EH (cell line): Measurements from ENCODE around the gene JPH4.
"Not testable (repeated sequence)": the region's sequence is repeated elsewhere in the genome, so short reads cannot be mapped to it uniquely, and the experiment has no call there.

Experiments
- DNase-seq: peaks from one replicate; pipeline ENCODE4 v3.0.0-alpha.2; 2015; ENCODE audit warnings: low read depth

The JPH4 gene

DNA sequence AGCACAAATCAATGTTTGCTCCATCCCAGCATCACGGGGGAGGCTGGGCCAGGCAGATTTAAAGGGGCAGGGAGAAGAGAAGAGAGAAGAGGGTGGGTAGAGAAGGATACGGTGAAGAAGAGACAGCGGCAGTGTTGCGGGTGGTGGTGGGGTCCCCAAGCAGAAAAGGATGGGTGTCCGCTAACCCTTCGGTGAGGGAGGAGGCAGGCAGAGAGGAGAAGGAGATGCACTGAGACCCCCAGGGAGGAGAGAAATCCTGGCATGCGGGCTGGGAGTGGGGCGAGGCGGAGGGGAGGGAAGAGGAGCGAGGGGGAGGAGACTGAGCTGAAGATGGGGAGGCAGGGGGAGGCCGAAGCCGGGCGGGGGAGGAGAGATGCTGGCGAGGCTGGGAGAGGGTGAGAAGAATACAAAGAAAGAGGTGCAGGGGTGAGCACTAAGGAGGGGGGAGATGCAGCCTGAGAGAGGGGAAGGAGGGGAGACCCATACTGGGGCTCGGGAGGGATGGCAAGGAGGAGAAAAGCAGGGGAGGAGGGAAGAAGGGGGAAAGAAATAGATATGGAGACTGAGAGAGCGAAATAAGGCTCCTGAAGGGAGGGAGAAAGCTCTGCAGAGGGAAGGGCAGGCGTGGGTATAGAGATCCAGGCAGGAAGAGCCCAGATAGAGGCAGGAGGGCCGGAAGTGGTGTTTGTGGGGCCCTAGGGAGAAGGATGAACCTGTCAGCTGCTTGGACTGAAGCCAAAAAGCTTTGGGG is at the start of gene JPH4:
Gene JPH4 (minus strand): TSS at position 231 of the 751 bp plus-strand sequence. CDS start 1,337 bp downstream, outside the sequence.
- peak; percentile 25 for DNase-seq

DNA sequence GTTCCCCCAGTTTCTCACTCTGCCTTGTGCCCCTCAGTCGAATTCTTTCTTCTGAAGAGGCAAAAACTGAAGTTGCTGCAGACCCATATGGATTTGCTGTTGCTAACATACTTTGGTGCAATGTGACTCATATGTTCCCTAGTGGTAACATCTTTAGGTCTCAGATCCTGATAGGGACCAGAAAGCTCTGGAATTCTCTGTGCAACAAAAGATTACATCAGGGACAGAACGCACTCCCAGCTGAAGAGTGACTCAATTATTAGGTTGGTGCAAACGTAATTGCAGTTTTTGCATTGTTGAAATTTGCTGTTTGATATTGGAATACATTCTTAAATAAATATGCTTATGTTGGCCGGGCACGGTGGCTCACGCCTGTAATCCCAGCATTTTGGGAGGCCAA is 49.4 kb upstream of the JPH4 start:
- DNase-seq, result peak; percentile 26

DNA sequence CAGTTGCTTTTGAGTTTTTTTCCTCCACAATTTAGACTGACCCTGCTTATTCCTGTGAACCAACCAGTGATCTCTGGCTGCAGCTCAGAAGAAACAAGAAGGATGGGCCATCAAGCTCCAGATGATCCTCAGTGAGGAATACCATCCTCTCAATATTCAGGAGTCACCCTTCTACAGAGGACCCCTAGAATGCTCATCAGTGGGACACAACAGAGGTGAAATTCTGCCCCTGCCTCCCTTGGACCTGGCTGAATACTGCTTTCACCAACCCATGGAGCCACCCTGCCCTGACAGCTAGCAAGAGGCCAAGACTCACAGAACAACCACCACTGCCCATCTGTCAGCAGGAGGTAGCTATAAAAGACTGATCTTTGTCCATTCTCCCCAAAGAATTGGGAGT is 48.4 kb upstream of the JPH4 start:
- DNase-seq, result no peak

DNA sequence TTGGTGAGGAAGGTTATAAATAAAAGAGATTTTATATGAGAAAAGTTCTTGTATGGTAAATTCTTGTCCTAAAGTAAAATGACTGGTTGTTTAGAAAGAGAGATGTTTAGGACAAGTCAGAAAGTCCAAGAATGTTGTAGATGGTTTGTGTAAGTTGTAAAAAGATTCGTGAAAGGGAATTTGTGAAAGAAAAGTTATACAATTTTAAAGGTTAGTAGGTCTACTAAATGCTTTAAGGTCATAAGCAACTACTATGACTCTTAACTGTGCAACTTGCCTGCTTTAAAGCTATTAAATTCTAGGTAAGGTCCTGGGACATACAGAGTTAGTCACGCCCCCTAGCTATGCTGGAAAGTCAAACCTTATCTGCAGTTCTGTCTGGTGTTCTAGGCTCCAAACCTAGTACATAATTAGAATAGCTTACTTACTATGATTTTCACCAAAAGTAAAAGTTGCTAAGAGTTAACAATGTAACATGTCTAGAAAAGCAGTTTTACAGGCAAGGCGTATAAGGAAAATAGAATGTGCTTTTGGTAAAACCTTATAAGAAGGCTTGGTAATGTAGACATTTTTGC is 46.3 kb upstream of the JPH4 start:
- DNase-seq, result no peak

DNA sequence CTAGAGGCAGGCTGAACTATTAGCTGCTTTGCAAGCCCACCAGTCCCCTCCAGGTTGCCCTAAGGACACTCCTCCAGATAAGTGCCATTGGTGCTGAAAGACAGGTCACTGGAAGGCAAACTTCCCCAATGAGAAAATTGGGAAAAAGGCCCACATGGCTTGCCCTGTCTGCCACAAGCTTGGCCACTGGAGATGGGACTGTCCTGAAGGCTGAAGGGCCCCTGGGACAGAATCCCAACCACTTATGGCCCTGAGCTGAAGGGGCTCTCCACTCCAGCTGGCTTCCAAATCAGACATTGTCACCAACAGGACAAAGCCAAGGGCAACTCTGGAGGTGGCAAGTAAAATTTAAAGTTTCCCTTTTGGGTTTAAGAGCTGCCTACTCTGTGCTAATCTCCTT is 45.4 kb upstream of the JPH4 start:
- no peak for DNase-seq

DNA sequence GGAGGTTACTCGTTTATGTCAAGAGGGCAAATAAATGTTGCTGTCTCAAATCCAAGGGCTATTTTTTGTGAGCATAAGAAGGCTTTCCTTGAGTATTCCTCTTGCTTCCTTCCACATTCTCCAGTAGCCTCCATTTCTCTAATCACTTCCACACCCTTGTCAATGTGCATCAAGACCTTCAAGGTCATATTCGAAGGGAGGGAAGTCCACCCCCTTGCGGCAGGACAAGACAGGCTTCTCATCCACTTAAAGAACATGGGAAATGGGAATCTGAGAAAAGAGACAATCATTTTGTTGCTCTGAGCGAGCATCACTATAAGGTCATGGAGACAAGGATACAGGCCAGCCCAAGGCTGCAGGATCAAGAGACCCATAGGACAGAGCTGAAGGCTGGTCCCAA is 44.4 kb upstream of the JPH4 start:
- no peak for DNase-seq

DNA sequence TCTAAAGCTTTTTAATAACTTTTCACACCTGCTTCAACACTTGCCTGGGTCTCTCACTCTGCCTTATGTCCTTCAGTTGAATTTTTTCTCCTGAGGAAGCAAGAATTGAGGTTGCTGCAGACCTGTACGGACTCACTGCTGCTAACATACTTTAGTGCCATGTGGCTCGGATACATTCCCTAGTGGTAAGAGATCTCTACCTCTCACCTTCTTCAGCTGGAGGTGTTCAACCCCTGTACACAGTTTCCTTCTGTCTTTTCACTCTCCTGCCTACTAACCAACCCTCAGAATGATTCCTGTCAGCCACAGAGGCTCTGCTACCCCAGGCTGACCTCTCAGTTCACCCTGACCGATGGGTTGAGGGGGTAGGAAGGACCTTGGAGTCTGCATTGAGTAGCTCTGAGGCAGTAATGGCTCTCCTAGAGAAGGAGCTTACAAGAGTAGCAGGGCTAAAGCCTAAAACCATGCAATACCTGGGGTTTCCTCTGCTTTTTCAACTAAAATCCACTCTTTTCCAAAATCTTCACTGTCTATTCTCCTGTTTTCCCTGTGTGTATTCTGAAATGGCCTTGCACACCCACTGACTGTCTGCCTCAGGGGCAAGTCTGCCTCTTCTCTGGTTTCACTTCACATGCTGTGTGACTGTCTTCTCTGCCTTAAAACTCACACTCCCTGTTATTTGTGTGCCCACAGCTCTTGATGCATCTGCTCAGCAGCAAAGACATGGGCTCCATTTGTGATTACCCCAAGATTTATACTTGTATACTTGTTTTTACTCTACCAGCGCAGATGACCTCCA is 43.5 kb upstream of the JPH4 start:
- DNase-seq, result no peak

DNA sequence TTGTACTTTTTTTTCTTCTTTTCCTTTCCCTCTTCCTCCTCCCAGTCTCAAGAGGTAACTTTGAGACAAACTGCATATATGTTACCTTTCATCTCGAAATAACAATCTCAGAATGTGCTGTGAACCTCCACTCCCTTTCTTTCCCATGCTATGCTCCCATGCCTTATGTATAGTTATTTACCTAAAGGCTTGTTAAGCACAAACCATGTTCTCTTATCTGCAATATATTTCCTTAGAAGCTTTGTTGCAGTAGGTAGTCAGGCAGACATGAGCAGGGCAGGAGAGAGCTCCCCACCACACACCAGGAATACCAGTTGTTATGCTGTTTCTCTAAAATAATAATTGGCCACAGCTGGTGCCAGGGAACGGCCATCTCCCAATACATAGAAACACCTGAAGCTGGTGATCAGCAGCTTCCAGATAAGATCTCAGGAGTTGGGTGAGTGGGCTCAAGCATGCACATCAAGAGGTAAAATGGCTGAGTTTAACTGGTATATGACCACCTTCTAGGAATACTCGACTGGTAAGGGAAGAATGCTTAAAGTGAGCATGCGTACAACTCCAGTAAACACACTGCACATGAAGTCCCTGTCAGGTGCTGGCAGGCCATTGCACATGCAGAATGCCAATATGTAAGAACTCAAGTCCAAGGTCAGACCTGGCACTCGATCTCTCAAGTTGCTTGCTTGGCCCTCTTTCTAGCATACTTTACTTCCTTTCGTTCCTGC is 42.8 kb upstream of the JPH4 start:
- no peak for DNase-seq

DNA sequence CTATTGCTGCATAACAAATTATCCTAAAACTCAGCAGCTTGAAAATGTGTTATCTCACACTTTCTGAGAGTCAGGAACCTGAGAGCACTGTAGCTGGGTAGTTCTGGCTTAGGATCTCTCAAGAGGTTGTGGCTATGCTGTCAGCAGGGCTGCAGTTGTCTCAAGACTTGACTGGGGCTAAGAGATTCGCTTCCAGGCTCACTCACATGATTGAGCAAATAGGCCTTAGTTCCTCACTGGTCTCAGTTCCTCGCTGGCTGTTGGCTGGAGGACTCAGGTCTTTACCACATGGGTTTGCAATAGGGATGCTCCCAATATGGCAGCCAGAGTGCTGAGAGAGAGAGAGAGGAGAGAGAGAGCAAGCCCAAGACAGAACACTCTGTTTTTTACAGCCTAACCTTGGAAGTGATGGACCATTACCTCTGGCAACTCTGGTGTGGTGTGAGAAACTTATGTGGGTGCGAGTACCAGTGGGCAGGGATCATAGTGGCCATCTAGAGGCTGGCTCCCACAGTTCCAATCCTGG is 41.6 kb upstream of the JPH4 start:
- no peak for DNase-seq

DNA sequence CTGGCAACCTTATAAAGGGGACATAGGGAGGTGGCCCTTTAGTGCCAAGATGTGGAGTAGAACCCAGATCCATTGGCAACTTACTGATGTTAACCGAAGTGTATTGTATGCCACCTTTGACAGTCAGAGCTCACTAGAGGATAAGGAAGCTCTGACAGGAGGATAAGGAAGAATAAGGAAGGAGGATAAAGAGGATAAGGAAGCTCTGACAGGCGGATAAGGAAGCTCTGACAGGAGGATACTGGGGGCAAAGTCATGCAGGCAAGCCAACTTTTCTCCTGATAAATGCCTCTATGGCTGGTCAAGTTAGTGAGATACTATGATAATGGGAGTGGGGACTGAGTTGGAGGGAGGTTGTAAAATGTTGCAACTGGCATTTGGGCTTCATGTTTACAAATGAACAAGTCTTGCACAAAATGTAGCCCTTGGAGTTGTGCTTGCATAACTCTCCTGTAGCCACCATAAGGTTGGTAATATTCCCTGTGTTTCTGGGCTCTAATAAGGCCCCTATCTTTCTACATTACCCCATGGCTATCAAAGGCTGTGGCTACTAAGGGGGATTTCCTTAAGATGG is 39.9 kb upstream of the JPH4 start:
- DNase-seq, result no peak

DNA sequence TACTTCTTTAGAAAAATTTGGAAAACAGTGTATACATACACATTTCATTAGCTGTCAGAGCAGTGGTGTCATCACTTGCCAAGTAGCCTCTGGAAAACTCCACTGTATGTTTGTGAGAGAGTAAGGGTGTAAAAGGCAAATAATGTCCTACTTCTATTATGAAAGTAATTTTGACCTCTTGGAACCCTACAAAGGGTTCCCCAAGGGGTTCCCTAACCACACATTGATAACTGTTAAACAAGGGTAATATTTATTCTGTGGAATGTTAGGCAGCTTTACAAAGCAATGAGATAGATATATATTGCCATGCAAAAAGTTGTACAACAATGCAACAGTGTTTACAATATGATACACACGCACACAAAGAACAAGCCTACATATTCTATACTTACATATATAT is 38.9 kb upstream of the JPH4 start:
- DNase-seq, result no peak

DNA sequence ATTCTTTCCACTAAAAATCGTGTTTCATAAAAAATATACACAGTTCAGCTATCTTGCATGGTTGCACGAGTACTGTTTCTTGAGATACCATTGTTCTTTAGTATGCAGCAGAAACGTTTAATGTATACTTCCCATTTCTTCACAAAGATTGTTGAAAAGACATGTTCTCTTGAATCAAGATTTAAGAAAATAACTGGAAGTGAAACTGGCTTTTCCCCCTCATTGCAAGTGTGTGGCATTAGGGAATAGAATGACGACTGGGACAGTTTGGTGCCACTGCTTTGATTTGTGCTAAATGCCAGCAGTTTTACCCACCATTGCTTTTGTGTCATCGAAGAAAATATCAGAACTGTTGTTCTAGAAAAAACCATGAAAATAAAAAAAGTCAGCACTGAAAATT is 37.3 kb upstream of the JPH4 start:
- DNase-seq, result no peak

DNA sequence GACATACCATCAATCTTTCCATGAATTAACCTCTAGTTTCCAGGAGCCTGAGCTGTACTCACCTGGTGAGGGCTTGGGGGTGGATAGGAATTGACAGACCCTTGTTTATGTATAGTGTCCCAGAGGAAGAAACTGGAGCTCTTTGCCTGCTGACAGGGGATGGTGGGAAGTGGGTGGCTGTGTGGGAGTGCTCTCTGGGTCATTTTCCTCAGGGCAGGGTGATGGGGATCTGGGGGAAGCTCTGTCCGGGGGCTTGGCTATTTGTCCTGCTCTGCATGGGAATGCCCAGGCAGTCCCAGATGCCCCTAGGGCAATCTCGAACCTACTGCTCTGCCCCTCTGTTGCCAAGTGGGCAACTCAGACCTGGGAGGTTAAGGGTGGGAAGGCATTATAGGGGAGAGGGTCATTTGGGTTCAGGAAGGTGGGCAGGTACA is 35.8 kb upstream of the JPH4 start:
- DNase-seq, result no peak

DNA sequence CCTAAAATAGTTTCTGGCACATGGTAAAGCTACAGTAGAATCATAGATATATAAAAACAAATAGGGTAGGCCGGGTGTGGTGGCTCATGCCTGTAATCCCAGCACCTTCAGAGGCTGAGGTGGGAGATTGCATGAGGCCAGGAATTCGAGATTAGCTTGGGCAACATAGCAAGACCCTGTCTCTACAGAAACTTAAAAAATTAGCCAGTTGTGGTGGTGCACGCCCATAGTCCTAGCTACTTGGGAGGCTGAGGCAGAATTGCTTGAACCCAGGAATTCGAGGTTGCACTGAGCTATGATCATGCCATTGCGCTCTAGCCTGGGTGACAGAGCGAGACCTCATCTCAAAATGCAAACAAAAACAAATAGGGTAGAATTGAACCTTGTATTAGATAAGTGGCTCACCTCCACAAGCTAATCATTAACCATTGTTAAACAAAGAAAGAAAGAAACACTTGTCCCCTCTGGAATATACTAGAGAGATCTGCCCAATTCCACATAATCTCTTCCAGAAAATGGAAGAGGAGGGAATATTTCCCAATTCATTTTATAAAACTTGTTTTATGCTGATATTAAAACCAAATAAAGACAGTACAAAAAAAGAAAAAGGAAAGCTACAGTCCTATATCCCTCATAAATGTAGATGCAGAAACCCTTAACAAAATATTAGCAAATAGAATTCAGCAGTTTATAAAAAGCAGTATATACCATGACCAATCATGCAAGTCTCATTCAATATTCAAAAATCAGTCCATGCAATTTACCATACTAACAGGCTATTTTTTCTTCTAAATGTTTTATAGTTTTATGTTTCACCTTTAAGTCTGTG is 34.9 kb upstream of the JPH4 start:
- DNase-seq, result no peak

DNA sequence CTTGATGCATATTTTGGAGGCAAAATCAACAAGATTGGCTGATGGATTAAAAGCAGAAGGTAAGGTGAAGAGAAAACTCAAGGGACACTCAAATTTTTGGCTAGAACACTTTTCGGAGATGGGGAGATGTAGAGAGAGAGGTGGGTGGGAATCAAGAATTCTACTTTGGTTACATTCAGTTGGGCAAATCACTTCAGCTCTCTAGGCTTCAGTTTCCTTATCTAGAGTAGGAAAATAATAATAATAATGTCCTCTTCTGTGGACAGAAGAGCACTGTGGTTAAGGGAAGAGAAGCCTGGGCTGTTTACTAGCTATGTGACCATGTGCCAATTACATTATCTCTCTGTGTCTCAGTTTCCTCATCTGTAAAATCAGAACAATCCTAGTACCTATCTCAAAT is 34.2 kb upstream of the JPH4 start:
- no peak for DNase-seq

DNA sequence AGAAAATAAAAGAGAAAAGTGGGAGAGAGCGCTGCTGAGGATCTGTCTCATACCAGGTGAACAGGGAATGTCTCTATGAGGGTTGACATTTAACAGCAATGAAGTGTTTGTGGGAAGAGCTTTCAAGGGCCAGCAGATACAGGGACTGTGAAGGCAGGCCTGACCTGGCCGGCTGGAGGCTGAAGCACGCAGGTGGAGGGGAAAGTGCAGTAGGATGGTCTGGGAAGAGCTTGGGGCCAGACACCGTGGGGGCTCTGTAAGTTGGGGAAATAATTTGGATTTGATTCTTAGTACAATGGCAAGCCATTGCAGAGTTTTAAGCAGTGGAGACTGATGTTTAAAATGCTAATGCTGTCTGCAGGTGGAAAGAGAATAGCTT is 33.8 kb upstream of the JPH4 start:
- DNase-seq, result no peak

DNA sequence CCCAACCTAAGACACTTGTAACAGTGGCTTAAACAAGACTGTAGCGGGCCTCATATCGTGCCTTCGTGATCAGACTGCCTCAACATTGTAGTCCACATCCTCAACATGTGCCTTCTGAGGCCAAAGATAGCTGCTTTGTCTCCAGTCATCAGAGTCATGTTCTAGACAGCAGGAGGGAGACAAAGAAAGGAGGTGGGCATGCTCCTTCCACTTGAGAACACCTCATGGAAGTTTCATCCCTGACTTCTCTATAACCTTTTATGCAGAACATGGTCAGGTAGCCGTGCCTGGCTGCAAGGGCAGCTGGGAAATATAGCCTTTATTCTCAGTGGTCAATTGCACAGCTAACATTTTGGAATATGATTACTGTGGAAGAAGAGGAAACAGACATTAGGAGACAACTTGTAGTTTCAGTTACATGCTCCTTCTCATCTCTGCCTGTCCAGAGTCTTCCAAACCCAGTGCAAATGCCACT is 32.3 kb upstream of the JPH4 start:
- no peak for DNase-seq

DNA sequence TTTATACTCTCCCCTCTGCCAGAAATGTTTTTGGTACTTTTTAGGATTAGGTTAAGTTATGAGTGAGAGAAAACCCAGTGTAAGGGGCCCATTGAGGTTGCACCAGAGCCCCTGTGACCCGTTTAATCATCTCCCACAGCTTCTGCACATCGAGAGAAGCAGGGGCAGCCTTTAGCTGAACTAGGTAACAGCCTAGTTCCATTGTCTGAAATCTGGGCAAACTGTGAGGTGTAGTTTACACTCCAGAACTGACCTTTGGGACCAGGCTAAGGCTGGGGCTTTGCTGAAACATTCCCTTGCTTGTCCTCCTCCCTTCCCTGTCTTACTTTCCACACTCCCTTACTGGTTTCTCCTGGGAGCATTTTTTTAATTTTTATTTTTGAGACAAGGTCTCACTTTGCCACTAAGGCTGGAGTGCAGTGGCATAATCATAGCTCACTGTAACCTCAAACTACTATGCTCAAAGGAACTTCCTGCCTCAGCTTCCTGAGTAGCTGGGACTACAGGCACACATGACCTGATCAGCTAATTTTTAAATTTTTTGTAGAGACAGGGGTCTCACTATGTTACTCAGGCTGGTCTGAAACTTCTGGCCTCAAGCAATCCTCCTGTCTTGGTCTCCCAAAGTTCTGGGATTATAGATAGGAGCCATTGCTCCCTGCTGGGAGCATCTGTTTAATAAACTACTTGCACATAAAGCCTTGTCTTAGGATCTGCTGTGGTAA is 31.7 kb upstream of the JPH4 start:
- DNase-seq, result no peak

DNA sequence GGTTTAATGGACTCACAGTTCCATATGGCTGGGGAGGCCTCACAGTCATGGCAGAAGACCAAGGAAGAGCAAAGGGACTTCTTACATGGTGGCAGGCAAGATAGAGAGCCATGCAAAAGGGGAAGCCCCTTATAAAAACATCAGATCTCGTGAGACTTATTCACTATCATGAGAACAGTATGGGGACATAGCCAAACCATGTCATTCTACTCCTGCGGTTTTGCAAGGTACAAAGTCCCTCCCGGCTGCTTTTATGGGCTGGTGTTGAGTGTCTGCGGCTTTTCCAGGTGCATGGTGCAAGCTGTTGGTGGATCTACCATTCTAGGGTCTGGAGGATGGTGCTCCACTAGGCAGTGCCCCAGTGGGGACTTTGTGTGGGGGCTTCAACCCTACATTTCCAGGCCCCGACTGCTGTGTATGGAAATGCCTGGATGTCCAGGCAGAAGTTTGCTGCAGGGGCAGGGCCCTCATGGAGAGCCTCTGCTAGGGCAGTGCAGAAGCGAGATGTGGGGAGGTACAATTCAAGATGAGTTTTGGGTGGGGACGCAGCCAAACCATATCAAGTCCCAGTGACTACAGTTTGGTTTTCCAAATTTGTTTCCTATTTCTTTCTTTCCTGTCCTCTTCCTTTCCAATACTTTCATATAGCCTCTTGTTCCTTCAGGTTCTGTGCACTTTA is 31.0 kb upstream of the JPH4 start:
- not testable (repeated sequence) for DNase-seq

DNA sequence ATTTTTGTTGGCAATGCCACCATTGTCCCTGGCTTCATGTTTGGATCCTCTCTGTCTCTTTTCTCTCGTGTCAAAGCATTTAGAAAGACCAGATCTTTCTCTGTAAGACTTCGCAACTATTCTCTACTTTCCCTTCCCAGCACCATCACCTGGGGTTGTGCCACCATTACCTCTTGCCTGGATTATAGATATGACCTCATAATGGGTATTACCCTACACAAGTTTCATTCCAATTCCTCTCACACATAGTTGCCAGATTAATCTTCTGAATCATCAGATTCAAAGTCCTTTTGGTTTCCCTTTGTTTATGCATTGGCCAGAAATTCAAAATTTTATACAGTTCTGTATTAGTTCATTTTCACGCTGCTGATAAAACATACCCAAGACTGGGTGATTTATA is 30.4 kb upstream of the JPH4 start:
- no peak for DNase-seq
